Measurements from ENCODE around the gene VAPA. TPM values are rescaled to one million over a fixed set of nuclear protein-coding genes. Genes with fewer than 3 reads are reported as not detected.

Gene VAPA
- total and polyA plus RNA-seq, 9 of the 15 experiments (the other 6 are each of a cell fraction or from before 2014, with no cell fraction given) = 219 to 902 (median 526) TPM

DNA sequence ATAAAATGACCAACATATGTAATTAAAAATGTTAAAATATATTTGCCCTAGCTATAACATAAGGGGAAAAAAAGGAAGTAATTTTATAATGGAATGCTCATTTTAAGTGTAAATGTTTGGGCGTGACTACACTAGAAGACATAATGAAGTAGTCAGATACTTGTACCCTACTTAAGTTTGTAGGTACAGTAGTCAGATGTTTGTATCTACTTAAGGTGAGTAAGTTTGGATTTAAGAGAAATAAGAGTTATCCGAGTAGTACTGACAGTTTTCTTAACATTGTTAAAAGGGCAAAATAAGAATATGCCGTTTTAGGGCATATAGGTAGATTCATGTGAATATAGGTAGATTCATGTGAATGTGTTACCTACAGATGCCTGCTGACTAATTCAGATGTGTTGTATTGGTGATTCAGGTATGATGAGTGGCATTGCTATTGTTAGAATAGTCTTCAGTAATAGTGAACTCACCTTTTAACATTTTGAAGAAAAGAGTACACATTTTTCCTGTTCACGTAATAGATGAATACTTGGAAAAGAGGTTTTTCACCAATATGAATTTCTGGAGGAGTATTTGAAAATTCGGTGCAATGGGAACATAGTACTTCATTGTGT lies 14.9 kb downstream of the VAPA start:
- in situ Hi-C loops (cut with MboI) (no loop called here), intact Hi-C loops (cut with micrococcal nuclease) (no loop called here)
- BruUV-seq (replicated peaks) = no TSS peak
- H3K79me2 ChIP-seq (ENCODE audit: control insufficient read depth, insufficient read depth, low read length) = peaks cover 100% of the 10 kb centered on the region
- POLR2A ChIA-PET = interaction anchor here (0.6 to 1.6 kb wide), 4 partner anchors 14 to 52 kb away, joined by 3 to 9 read pairs (median 3); no protein-coding TSS in a partner anchor
- peaks cover 4 to 74% of the 10 kb centered on the region in 2 experiments; a peak in 4 of 5 replicates for H3K4me1 ChIP-seq (replicated peaks in 1 of 2; ENCODE audit: control insufficient read depth in 2 of 2, insufficient read depth in 2 of 2, low read length in 2 of 2)
- FAIRE-seq = no peak
- H3K4me3 ChIP-seq = no peak overlapping the region
- H3K4me2 ChIP-seq (ENCODE audit: insufficient read depth, low read length) = peak overlapping the region; percentile 63
- H3K27ac ChIP-seq (ENCODE audit: extremely low read depth, low read depth, low read length) = peak overlapping the region; percentile 69
- H3K9ac ChIP-seq (ENCODE audit: insufficient read depth in 1 of 2, low read depth in 2 of 2, low read length in 2 of 2) = peak overlapping the region in 1 of 2 experiments; percentile 58; a peak in 1 of 4 replicates
- H2AFZ ChIP-seq (ENCODE audit: low read depth, low read length) = no peak overlapping the region
- DNase-seq (ENCODE audit: extremely low read depth in 1 of 4, low spot score in 3 of 4) = no peak
- H3K36me3 ChIP-seq (ENCODE audit: control insufficient read depth, insufficient read depth, low read length) = peaks cover 62% of the 10 kb centered on the region
- CTCF ChIA-PET (ENCODE audit: low intra/inter-chr PET ratio) = no interaction called here
- ATAC-seq = peak; percentile 16
- H3K9me1 ChIP-seq (ENCODE audit: control insufficient read depth, insufficient read depth, low read length) = no peaks in the 10 kb centered on the region
- H3K9me3 ChIP-seq (replicated peaks; ENCODE audit: control insufficient read depth, insufficient read depth, low read depth, low read length) = no peaks in the 10 kb centered on the region; the same call in 1 of the 2 replicates
- H4K20me1 ChIP-seq (replicated peaks; ENCODE audit: control insufficient read depth, insufficient read depth, low read length) = peaks cover 26% of the 10 kb centered on the region
- TF ChIP-seq SMARCA4 (IDR thresholded peaks at IDR 0.05) (0 out of 2 replicates have a peak, but pooled peaks have one; percentile 14), YBX1 (IDR thresholded peaks at IDR 0.05) (no peak), SMC3 (conservative IDR thresholded peaks at IDR 0.05; ENCODE audit: insufficient read depth, low read depth, low read length) (no peak), TGIF2 (CRISPR knock-in tag; IDR thresholded peaks at IDR 0.05) (no peak), NR3C1 (CRISPR knock-in tag; IDR thresholded peaks at IDR 0.05) (no peak), SOX6 (IDR thresholded peaks at IDR 0.05) (0 out of 2 replicates have a peak, but pooled peaks have one; percentile 20), HDGF (IDR thresholded peaks at IDR 0.05) (0 out of 2 replicates have a peak, but pooled peaks have one; percentile 39), ZFPM2 (CRISPR knock-in tag; IDR thresholded peaks at IDR 0.05) (0 out of 2 replicates have a peak, but pooled peaks have one; percentile 66), RB1 (IDR thresholded peaks at IDR 0.05; ENCODE audit: low read depth) (no peak), RBM22 (IDR thresholded peaks at IDR 0.05; ENCODE audit: low read depth, low read length, poor library complexity, severe bottlenecking) (peak; percentile 54), POLR2A (conservative IDR thresholded peaks at IDR 0.05) (peak; percentile 23; the same call in 1 of the 2 replicates), HDAC1 (IDR thresholded peaks at IDR 0.05) (no peak), SUPT5H (IDR thresholded peaks at IDR 0.05) (0 out of 2 replicates have a peak, but pooled peaks have one; percentile 10), ZNF3 (CRISPR knock-in tag; IDR thresholded peaks at IDR 0.05) (no peak)
- TF ChIP-seq, protein P1, sequence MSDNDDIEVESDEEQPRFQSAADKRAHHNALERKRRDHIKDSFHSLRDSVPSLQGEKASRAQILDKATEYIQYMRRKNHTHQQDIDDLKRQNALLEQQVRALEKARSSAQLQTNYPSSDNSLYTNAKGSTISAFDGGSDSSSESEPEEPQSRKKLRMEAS (CRISPR knock-in tag; IDR thresholded peaks at IDR 0.05) = no peak
- TF ChIP-seq, protein P2, sequence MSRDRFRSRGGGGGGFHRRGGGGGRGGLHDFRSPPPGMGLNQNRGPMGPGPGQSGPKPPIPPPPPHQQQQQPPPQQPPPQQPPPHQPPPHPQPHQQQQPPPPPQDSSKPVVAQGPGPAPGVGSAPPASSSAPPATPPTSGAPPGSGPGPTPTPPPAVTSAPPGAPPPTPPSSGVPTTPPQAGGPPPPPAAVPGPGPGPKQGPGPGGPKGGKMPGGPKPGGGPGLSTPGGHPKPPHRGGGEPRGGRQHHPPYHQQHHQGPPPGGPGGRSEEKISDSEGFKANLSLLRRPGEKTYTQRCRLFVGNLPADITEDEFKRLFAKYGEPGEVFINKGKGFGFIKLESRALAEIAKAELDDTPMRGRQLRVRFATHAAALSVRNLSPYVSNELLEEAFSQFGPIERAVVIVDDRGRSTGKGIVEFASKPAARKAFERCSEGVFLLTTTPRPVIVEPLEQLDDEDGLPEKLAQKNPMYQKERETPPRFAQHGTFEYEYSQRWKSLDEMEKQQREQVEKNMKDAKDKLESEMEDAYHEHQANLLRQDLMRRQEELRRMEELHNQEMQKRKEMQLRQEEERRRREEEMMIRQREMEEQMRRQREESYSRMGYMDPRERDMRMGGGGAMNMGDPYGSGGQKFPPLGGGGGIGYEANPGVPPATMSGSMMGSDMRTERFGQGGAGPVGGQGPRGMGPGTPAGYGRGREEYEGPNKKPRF (IDR thresholded peaks at IDR 0.05; ENCODE audit: low read depth, low read length) = no peak
- TF ChIP-seq, protein P3, sequence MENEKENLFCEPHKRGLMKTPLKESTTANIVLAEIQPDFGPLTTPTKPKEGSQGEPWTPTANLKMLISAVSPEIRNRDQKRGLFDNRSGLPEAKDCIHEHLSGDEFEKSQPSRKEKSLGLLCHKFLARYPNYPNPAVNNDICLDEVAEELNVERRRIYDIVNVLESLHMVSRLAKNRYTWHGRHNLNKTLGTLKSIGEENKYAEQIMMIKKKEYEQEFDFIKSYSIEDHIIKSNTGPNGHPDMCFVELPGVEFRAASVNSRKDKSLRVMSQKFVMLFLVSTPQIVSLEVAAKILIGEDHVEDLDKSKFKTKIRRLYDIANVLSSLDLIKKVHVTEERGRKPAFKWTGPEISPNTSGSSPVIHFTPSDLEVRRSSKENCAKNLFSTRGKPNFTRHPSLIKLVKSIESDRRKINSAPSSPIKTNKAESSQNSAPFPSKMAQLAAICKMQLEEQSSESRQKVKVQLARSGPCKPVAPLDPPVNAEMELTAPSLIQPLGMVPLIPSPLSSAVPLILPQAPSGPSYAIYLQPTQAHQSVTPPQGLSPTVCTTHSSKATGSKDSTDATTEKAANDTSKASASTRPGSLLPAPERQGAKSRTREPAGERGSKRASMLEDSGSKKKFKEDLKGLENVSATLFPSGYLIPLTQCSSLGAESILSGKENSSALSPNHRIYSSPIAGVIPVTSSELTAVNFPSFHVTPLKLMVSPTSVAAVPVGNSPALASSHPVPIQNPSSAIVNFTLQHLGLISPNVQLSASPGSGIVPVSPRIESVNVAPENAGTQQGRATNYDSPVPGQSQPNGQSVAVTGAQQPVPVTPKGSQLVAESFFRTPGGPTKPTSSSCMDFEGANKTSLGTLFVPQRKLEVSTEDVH (IDR thresholded peaks at IDR 0.05; ENCODE audit: low read depth, partially characterized antibody) = peak; percentile 25
- TF ChIP-seq, protein P4, sequence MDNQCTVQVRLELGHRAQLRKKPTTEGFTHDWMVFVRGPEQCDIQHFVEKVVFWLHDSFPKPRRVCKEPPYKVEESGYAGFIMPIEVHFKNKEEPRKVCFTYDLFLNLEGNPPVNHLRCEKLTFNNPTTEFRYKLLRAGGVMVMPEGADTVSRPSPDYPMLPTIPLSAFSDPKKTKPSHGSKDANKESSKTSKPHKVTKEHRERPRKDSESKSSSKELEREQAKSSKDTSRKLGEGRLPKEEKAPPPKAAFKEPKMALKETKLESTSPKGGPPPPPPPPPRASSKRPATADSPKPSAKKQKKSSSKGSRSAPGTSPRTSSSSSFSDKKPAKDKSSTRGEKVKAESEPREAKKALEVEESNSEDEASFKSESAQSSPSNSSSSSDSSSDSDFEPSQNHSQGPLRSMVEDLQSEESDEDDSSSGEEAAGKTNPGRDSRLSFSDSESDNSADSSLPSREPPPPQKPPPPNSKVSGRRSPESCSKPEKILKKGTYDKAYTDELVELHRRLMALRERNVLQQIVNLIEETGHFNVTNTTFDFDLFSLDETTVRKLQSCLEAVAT (IDR thresholded peaks at IDR 0.05) = peak in 1 of 2 experiments; percentile 13; a peak in 1 of 4 replicates
- no peaks in the 10 kb centered on the region for H3K27me3 ChIP-seq (ENCODE audit: control insufficient read depth in 2 of 2, insufficient read depth in 2 of 2, low read length in 2 of 2)
- WGBS (ENCODE audit: insufficient coverage, low coverage, missing lambda C conversion rate) = 19% methylated on average over 5 of the region's 5 CpGs
